ENCODE measurements around the gene GABRR1. TPM values are rescaled to one million over a fixed set of nuclear protein-coding genes. Genes with fewer than 3 reads are reported as not detected.

Gene GABRR1
- total RNA-seq, 1 experiment from 2014 or later, result 0.33 TPM

- no peak overlapping the region for H2BK20ac ChIP-seq (ENCODE audit: low read depth, low read length, poor library complexity, severe bottlenecking)
- H2BK5ac ChIP-seq (ENCODE audit: insufficient read length, low read length), result no peak overlapping the region
- H3K23ac ChIP-seq (ENCODE audit: insufficient read length, low read depth, low read length), result no peak overlapping the region
- no peaks in the 10 kb centered on the region; a peak in 2 of 7 replicates for H3K36me3 Mint-ChIP-seq (ENCODE audit: insufficient read depth in 1 of 3, low read depth in 3 of 3)
- no peak overlapping the region for H3K4ac ChIP-seq (ENCODE audit: low read depth, low read length)
- WGBS (ENCODE audit: extremely low coverage, insufficient read length, low lambda C conversion rate), result no CpG with 5 or more reads among the region's 26 CpGs
- H3K27ac ChIP-seq (ENCODE audit: insufficient read length, low read depth, low read length), result no peak overlapping the region
- no peak overlapping the region for H2BK120ac ChIP-seq (ENCODE audit: low read depth, low read length, poor library complexity, severe bottlenecking)
- H3K79me1 ChIP-seq (ENCODE audit: insufficient read depth, low read depth, low read length, poor library complexity, severe bottlenecking), result no peaks in the 10 kb centered on the region
- no peak overlapping the region for H2BK12ac ChIP-seq (ENCODE audit: insufficient read length, low read depth, low read length)
- peaks cover 46% of the 10 kb centered on the region for H3K27me3 Mint-ChIP-seq (ENCODE audit: low read depth)
- peaks cover 8% of the 10 kb centered on the region for H3K23me2 ChIP-seq (ENCODE audit: insufficient read length, low read depth, low read length, poor library complexity, severe bottlenecking)
- H3K56ac ChIP-seq (ENCODE audit: insufficient read length, low read depth, low read length), result no peak overlapping the region
- no peak overlapping the region for H2AK5ac ChIP-seq (ENCODE audit: insufficient read length, low read length)
- H4K8ac ChIP-seq (replicated peaks; ENCODE audit: insufficient read length, low read depth, low read length), result no peak overlapping the region
- H3K14ac ChIP-seq (ENCODE audit: insufficient read depth, low read length), result no peak overlapping the region
- DNase-seq, result peak; percentile 58
- H3K9me3 Mint-ChIP-seq, result peaks cover 0 to 3% of the 10 kb centered on the region in 2 experiments; a peak in 1 of 5 replicates
- no peak overlapping the region for H3K27ac Mint-ChIP-seq
- H3K9ac ChIP-seq (ENCODE audit: extremely low read depth, insufficient read length, low read length), result no peak overlapping the region
- no peak overlapping the region for H2BK15ac ChIP-seq (ENCODE audit: low read depth, low read length)
- H3K4me1 ChIP-seq (ENCODE audit: insufficient read depth, low read length), result no peaks in the 10 kb centered on the region
- TF ChIP-seq CTCF (conservative IDR thresholded peaks at IDR 0.05), result no peak
- H3K4me2 ChIP-seq (ENCODE audit: insufficient read depth, insufficient read length, low read length), result peak overlapping the region; percentile 49
- H3K4me3 Mint-ChIP-seq, result peak overlapping the region; percentile 64 to 77
- no peak overlapping the region for H4K91ac ChIP-seq (ENCODE audit: insufficient read length, low read depth, low read length)
- peaks cover 9% of the 10 kb centered on the region; the same call in 1 of the 2 replicates for H3K27me3 ChIP-seq (ENCODE audit: insufficient read depth, low read length)
- H3K4me1 Mint-ChIP-seq, result peaks cover 9% of the 10 kb centered on the region in 2 experiments
- no peak overlapping the region for H4K5ac ChIP-seq (ENCODE audit: insufficient read length, low read depth, low read length)
- H4K20me1 ChIP-seq (ENCODE audit: control insufficient read depth, insufficient read depth, insufficient read length), result no peaks in the 10 kb centered on the region
- H3K79me2 ChIP-seq (ENCODE audit: insufficient read depth, low read length), result no peaks in the 10 kb centered on the region
- H3K18ac ChIP-seq (ENCODE audit: insufficient read length, low read depth, low read length), result no peak overlapping the region
- no peak overlapping the region for H3T11ph ChIP-seq (ENCODE audit: low read length)
- no peaks in the 10 kb centered on the region for H3K9me3 ChIP-seq (ENCODE audit: control insufficient read depth, low read depth, low read length)
- H2AFZ ChIP-seq (ENCODE audit: low read length), result no peak overlapping the region
Measured at GRCh38 chr6:89146718-89147700, 70.1 kb downstream of the GABRR1 start.
